H1 (cell line): Measurements from ENCODE around the gene TFR2. TPM values are rescaled to one million over a fixed set of nuclear protein-coding genes. Genes with fewer than 3 reads are reported as not detected.

Experiments
- SIN3A ChIP-seq, 2 experiments: IDR thresholded peaks in 1 of 2; conservative IDR thresholded peaks in 1 of 2; 2 replicates each; pipeline ENCODE4 v1.6.1; 2011 to 2012; ENCODE audit warnings: low read length in 2 of 2, improper control_type of control experiment in 1 of 2, low read depth in 1 of 2, mild to moderate bottlenecking in 1 of 2
- polyA plus RNA-seq, 7 experiments: library from polyadenylated mRNA; depleted of rRNA in 3 of 7; stranded (reverse) in 5 of 7; unstranded in 2 of 7; fragments of >200 nt in 5 of 7; fragments of 200-250 nt in 2 of 7; gene quantifications; 1 replicate in 5 of 7; 2 replicates in 1 of 7; 4 replicates in 1 of 7; pipeline versions ENCODE4 v1.2.1 to v1.2.3, GENCODE V29; 2011 to 2013; ENCODE audit warnings: missing spikeins in 2 of 7, mixed read lengths in 2 of 7
- total RNA-seq: library from RNA; stranded (reverse); fragmentation: NEBNext Ultra II Directional; extraction: Animal tissue kit (Norgen Biotek cat#: 25700); gene quantifications from 2 replicates; pipeline ENCODE4 v1.2.1, GENCODE V29; 2021

TFR2 gene
- total and polyA plus RNA-seq, 2 of the 8 experiments (the other 6 are each of a cell fraction or from before 2014, with no cell fraction given) = 4.6 to 5.7 TPM

- no peak for TF ChIP-seq SIN3A (conservative IDR thresholded peaks at IDR 0.05 in 1 of 2, IDR thresholded peaks at IDR 0.05 in 1 of 2; ENCODE audit: low read depth in 1 of 2, low read length in 2 of 2)
- TF ChIP-seq, all 59 proteins: peak for 0
Observed at GRCh38 chr7:100571829-100572116, 69.6 kb downstream of the TFR2 start (continued).
